Endothelial cell of umbilical vein (primary cell): Measurements from ENCODE around the gene HDGFL2. TPM values are rescaled to one million over a fixed set of nuclear protein-coding genes. Genes with fewer than 3 reads are reported as not detected.

Experiments used
- BruUV-seq: library from RNA; stranded (reverse); fragments of 400-500 nt; replicated peaks from 2 replicates; lab custom pipeline; 2021; lab: Mats Ljungman, UMichigan
- CTCF ChIA-PET: fragments of 300-600, 350-600 bp; sonication (Branson Sonifier 250); formaldehyde crosslinking; loops from one replicate; lab custom pipeline; 2021; ENCODE audit warnings: antibody characterized with exemption, inconsistent platforms; lab: Charles Lee
- POLR2A ChIA-PET: fragments of 300-600, 350-600 bp; sonication (Branson Sonifier 250); formaldehyde crosslinking; loops from one replicate; lab custom pipeline; 2021; ENCODE audit warnings: antibody characterized with exemption, inconsistent platforms; lab: Charles Lee
- DNase-seq: peaks from one replicate; pipeline ENCODE4 v3.0.0-alpha.2; 2011; ENCODE audit warnings: low read depth, low spot score
- FAIRE-seq: peaks from 2 replicates; lab custom pipeline; 2011; peaks lifted over from hg19 to GRCh38; lab: Jason Lieb, UNC
- H2AFZ ChIP-seq: 2 replicates; pipeline ENCODE4 v1.6.0; 2012; ENCODE audit warnings: low read depth, low read length, control low read depth, inconsistent platforms
- H3K27ac ChIP-seq: 2 replicates; pipeline ENCODE4 v1.5.1; 2011; ENCODE audit warnings: low read depth, mild to moderate bottlenecking, control low read depth, low read length, moderate library complexity; ENCODE audit not compliant: insufficient read depth
- H3K27me3 ChIP-seq, 2 experiments: 2 replicates each; pipeline versions ENCODE4 v1.6.0 to v1.6.1; 2011; ENCODE audit warnings: low read length in 2 of 2, mixed read lengths in 1 of 2; ENCODE audit not compliant: control insufficient read depth in 2 of 2, insufficient read depth in 2 of 2
- H3K36me3 ChIP-seq, 2 experiments: 2 replicates in 1 of 2; 3 replicates in 1 of 2; pipeline ENCODE4 v1.5.1; 2011; ENCODE audit warnings: low read length in 2 of 2, mild to moderate bottlenecking in 1 of 2, moderate library complexity in 1 of 2; ENCODE audit not compliant: control insufficient read depth in 2 of 2, insufficient read depth in 2 of 2; ENCODE audit errors: extremely low read depth in 1 of 2
- H3K4me1 ChIP-seq: 3 replicates; pipeline ENCODE4 v1.5.1; 2011; ENCODE audit warnings: mild to moderate bottlenecking, low read length; ENCODE audit not compliant: control insufficient read depth, insufficient read depth; ENCODE audit errors: extremely low read depth
- H3K4me2 ChIP-seq: 2 replicates; pipeline ENCODE4 v1.6.1; 2011; ENCODE audit warnings: low read length, control low read depth, mixed read lengths; ENCODE audit not compliant: insufficient read depth
- H3K4me3 ChIP-seq, 3 experiments: fragments of 200-600 bp in 1 of 3; sonication (generic), shearing (Covaris generic) in 1 of 3; replicated peaks in 1 of 3; 2 replicates each; pipeline ENCODE4 v1.5.1; 2011 to 2016; ENCODE audit warnings: control low read depth in 3 of 3, low read length in 3 of 3, mild to moderate bottlenecking in 2 of 3, inconsistent platforms in 1 of 3, low read depth in 1 of 3, moderate library complexity in 1 of 3; ENCODE audit not compliant: insufficient read depth in 1 of 3
- H3K79me2 ChIP-seq: 2 replicates; pipeline ENCODE4 v1.6.0; 2012; ENCODE audit warnings: low read length, inconsistent platforms; ENCODE audit not compliant: control insufficient read depth, insufficient read depth
- H3K9ac ChIP-seq: replicated peaks from 2 replicates; pipeline ENCODE3; 2011; ENCODE audit warnings: low read length, control low read depth; ENCODE audit not compliant: insufficient read depth; ENCODE audit errors: extremely low read depth
- H3K9me1 ChIP-seq: replicated peaks from 3 replicates; pipeline ENCODE4 v1.6.0; 2011; ENCODE audit warnings: mild to moderate bottlenecking, low read length; ENCODE audit not compliant: control insufficient read depth, insufficient read depth; ENCODE audit errors: extremely low read depth
- H3K9me3 ChIP-seq: replicated peaks from 2 replicates; pipeline ENCODE4 v1.5.1; 2012; ENCODE audit warnings: low read length, inconsistent platforms; ENCODE audit not compliant: control insufficient read depth, insufficient read depth
- H4K20me1 ChIP-seq: replicated peaks from 2 replicates; pipeline ENCODE3; 2011; ENCODE audit warnings: mild to moderate bottlenecking, low read length; ENCODE audit not compliant: control insufficient read depth, insufficient read depth; ENCODE audit errors: extremely low read depth
- CTCF ChIP-seq, 2 donors: IDR thresholded peaks; 1 replicate in 1 of 2; 2 replicates in 1 of 2; pipeline ENCODE4 v1.5.1; 2011; ENCODE audit warnings: low read length in 2 of 2, mild to moderate bottlenecking in 2 of 2, moderate library complexity in 2 of 2, control low read depth in 1 of 2, inconsistent platforms in 1 of 2, low read depth in 1 of 2; ENCODE audit not compliant: insufficient read depth in 1 of 2; ENCODE audit errors: extremely low read depth in 1 of 2
- FOS ChIP-seq: IDR thresholded peaks from 2 replicates; pipeline ENCODE4 v1.6.1; 2011; ENCODE audit warnings: mild to moderate bottlenecking, low read length, moderate library complexity, borderline replicate concordance; ENCODE audit not compliant: insufficient read depth
- GATA2 ChIP-seq: IDR thresholded peaks from 2 replicates; pipeline ENCODE4 v1.7.0; 2011; ENCODE audit warnings: low read depth, mild to moderate bottlenecking, moderate library complexity, mixed read lengths, low read length; ENCODE audit not compliant: insufficient read length, insufficient read depth
- JUN ChIP-seq: IDR thresholded peaks from 2 replicates; pipeline ENCODE4 v1.6.1; 2011; ENCODE audit warnings: borderline replicate concordance, low read depth; ENCODE audit not compliant: insufficient read length, insufficient read depth
- POLR2AphosphoS5 ChIP-seq: IDR thresholded peaks from 2 replicates; pipeline ENCODE4 v1.6.1; 2012; ENCODE audit warnings: low read depth, mild to moderate bottlenecking, control low read depth, low read length, moderate library complexity; ENCODE audit not compliant: insufficient read depth
- dilution Hi-C: fragments of 300-500 bp; cut with MboI; formaldehyde crosslinking; loops from one replicate; pipeline ENCODE4 v1.15.0; 2019; ENCODE audit warnings: low sequenced_read_pairs; ENCODE audit not compliant: extremely low pct_ligation_motif_present
- intact Hi-C: fragments of 100-400 bp; cut with micrococcal nuclease; formaldehyde crosslinking; loops from one replicate; pipeline ENCODE4 v1.10.0; 2022
- polyA plus RNA-seq, 4 experiments: library from polyadenylated mRNA; depleted of rRNA in 3 of 4; stranded (reverse) in 3 of 4; unstranded in 1 of 4; fragments of >200 nt; gene quantifications; 2 replicates each; pipeline versions ENCODE4 v1.2.1 to v1.2.3, GENCODE V29; 2011 to 2012; ENCODE audit warnings: missing spikeins in 1 of 4
- total RNA-seq: library from RNA; stranded (reverse); gene quantifications from 2 replicates; pipeline ENCODE4 v1.2.3, GENCODE V29; 2021

HDGFL2 gene
- total and polyA plus RNA-seq, 2 donors (not counting 3 experiments of a cell fraction or from before 2014, with no cell fraction given): 39.1 to 79.6 TPM

- Histone ChIP-seq H3K79me2 (no peaks in the 10 kb centered on the region), H3K4me3 (no peak overlapping the region), H3K9ac (no peak overlapping the region), H3K4me2 (no peak overlapping the region), H3K27me3 (no peaks in the 10 kb centered on the region), H3K4me1 (no peaks in the 10 kb centered on the region), H3K36me3 (peaks cover 16 to 63% of the 10 kb centered on the region in 2 experiments), H2AFZ (no peak overlapping the region), H3K27ac (no peak overlapping the region), H3K9me3 (no peaks in the 10 kb centered on the region), H4K20me1 (no peaks in the 10 kb centered on the region), H3K9me1 (no peaks in the 10 kb centered on the region)
- no peak for TF ChIP-seq CTCF (IDR thresholded peaks at IDR 0.05; ENCODE audit: extremely low read depth in 1 of 2, insufficient read depth in 1 of 2, low read depth in 1 of 2, low read length in 2 of 2)
- TF ChIP-seq JUN: no peak
- DNase-seq: no peak
- ChIA-PET POLR2A (no interaction called here), CTCF (interaction anchor here (0.8 kb wide), 1 partner anchor 33 kb away, joined by 3 read pairs; no protein-coding TSS in a partner anchor)
- BruUV-seq: no TSS peak
- dilution Hi-C loops (no loop called here), intact Hi-C loops (no loop called here)
- FAIRE-seq: no peak
These were observed 22.5 kb upstream of the HDGFL2 start for GRCh38 chr19:4449639-4450028.

GRCh38 chr19:4452230-4452990, 19.7 kb upstream of the HDGFL2 start:
- Histone ChIP-seq H3K4me3 (no peak overlapping the region), H3K36me3 (peaks cover 9 to 37% of the 10 kb centered on the region in 2 experiments), H3K9ac (no peak overlapping the region), H3K79me2 (peaks cover 22% of the 10 kb centered on the region), H3K27me3 (no peaks in the 10 kb centered on the region), H3K9me3 (no peaks in the 10 kb centered on the region), H3K9me1 (no peaks in the 10 kb centered on the region), H2AFZ (no peak overlapping the region), H3K4me2 (no peak overlapping the region), H3K27ac (no peak overlapping the region), H4K20me1 (no peaks in the 10 kb centered on the region), H3K4me1 (peaks cover 14% of the 10 kb centered on the region)
- DNase-seq (no peak), FAIRE-seq (no peak)
- ChIA-PET POLR2A (no interaction called here), CTCF (no interaction called here)
- TF ChIP-seq GATA2 (no peak), FOS (no peak), POLR2AphosphoS5 (no peak), JUN (no peak)
- intact Hi-C loops: no loop called here
- BruUV-seq: no TSS peak
- dilution Hi-C loops: no loop called here
